Peyer's patch (tissue), 4 donors: Measurements from ENCODE around the gene ERC2.

Experiments used
- CTCF ChIP-seq, 6 experiments: fragments of 450-650 bp in 4 of 6; fragments of 200-600 bp in 2 of 6; sonication (generic) in 1 of 6; IDR thresholded peaks; one replicate each; pipeline ENCODE4 v1.5.1; 2017 to 2019; ENCODE audit warnings: antibody characterized with exemption in 6 of 6, mild to moderate bottlenecking in 3 of 6, moderate library complexity in 1 of 6
- POLR2A ChIP-seq, 2 donors: fragments of 450-650 bp; IDR thresholded peaks; one replicate each; pipeline ENCODE4 v1.5.1; 2017; ENCODE audit warnings: antibody characterized with exemption in 2 of 2, mild to moderate bottlenecking in 2 of 2, moderate library complexity in 2 of 2

GRCh38 chr3:56408761-56409196 lies 59.5 kb downstream of the ERC2 start:
- TF ChIP-seq CTCF (IDR thresholded peaks at IDR 0.05) (no peak), POLR2A (IDR thresholded peaks at IDR 0.05) (no peak)
